H9 (cell line): ENCODE data around the gene BCAS3. TPM values are rescaled to one million over a fixed set of nuclear protein-coding genes. Genes with fewer than 3 reads are reported as not detected.

Experiments
- DNase-seq: peaks from one replicate; pipeline ENCODE4 v3.0.0-alpha.2; 2017
- H2AFZ ChIP-seq: one replicate; pipeline ENCODE4 v1.6.1; 2013; ENCODE audit warnings: mild to moderate bottlenecking, low read length, control low read depth, moderate library complexity
- H2AK5ac ChIP-seq: 2 replicates; pipeline ENCODE4 v1.6.1; 2013; ENCODE audit warnings: low read length, control low read depth, mixed read lengths; ENCODE audit not compliant: insufficient read length
- H2BK120ac ChIP-seq: one replicate; pipeline ENCODE4 v1.6.1; 2013; ENCODE audit warnings: low read depth, mild to moderate bottlenecking, low read length, control low read depth, inconsistent platforms; ENCODE audit not compliant: poor library complexity, severe bottlenecking
- H2BK12ac ChIP-seq: 2 replicates; pipeline ENCODE4 v1.6.1; 2013; ENCODE audit warnings: low read length, control low read depth, mixed read lengths, low read depth; ENCODE audit not compliant: insufficient read length
- H2BK15ac ChIP-seq: 2 replicates; pipeline ENCODE4 v1.6.1; 2013; ENCODE audit warnings: low read depth, low read length, control low read depth
- H2BK20ac ChIP-seq: one replicate; pipeline ENCODE4 v1.6.1; 2013; ENCODE audit warnings: low read depth, mild to moderate bottlenecking, low read length, control low read depth, inconsistent platforms; ENCODE audit not compliant: poor library complexity, severe bottlenecking
- H2BK5ac ChIP-seq: 2 replicates; pipeline ENCODE4 v1.6.1; 2013; ENCODE audit warnings: low read length, control low read depth, mixed read lengths; ENCODE audit not compliant: insufficient read length
- H3K14ac ChIP-seq: 2 replicates; pipeline ENCODE4 v1.6.1; 2013; ENCODE audit warnings: low read length, control low read depth; ENCODE audit not compliant: insufficient read depth
- H3K18ac ChIP-seq: 2 replicates; pipeline ENCODE4 v1.6.1; 2013; ENCODE audit warnings: low read depth, mild to moderate bottlenecking, mixed read lengths, low read length, control low read depth; ENCODE audit not compliant: insufficient read length
- H3K23ac ChIP-seq: 2 replicates; pipeline ENCODE4 v1.6.1; 2013; ENCODE audit warnings: low read length, control low read depth, mixed read lengths, low read depth; ENCODE audit not compliant: insufficient read length
- H3K23me2 ChIP-seq: 2 replicates; pipeline ENCODE4 v1.6.1; 2013; ENCODE audit warnings: low read depth, mild to moderate bottlenecking, mixed read lengths, low read length, control low read depth; ENCODE audit not compliant: insufficient read length, poor library complexity, severe bottlenecking
- H3K27ac ChIP-seq: 2 replicates; pipeline ENCODE4 v1.5.1; 2013; ENCODE audit warnings: low read length, control low read depth, mixed read lengths, low read depth; ENCODE audit not compliant: insufficient read length
- H3K27me3 ChIP-seq: 2 replicates; pipeline ENCODE4 v1.6.1; 2013; ENCODE audit warnings: low read length, control low read depth, inconsistent platforms; ENCODE audit not compliant: insufficient read depth
- H3K4ac ChIP-seq: 2 replicates; pipeline ENCODE4 v1.6.1; 2013; ENCODE audit warnings: low read depth, mild to moderate bottlenecking, control low read depth, inconsistent platforms, low read length, moderate library complexity
- H3K4me1 ChIP-seq: 2 replicates; pipeline ENCODE4 v1.6.1; 2013; ENCODE audit warnings: low read length, control low read depth, inconsistent platforms; ENCODE audit not compliant: insufficient read depth
- H3K4me2 ChIP-seq: 2 replicates; pipeline ENCODE4 v1.6.1; 2013; ENCODE audit warnings: low read length, control low read depth, mixed read lengths; ENCODE audit not compliant: insufficient read length, insufficient read depth
- H3K56ac ChIP-seq: 2 replicates; pipeline ENCODE4 v1.6.1; 2013; ENCODE audit warnings: low read depth, mild to moderate bottlenecking, mixed read lengths, low read length, control low read depth; ENCODE audit not compliant: insufficient read length
- H3K79me1 ChIP-seq: 2 replicates; pipeline ENCODE4 v1.6.1; 2013; ENCODE audit warnings: low read depth, mild to moderate bottlenecking, moderate library complexity, low read length, control low read depth, inconsistent platforms; ENCODE audit not compliant: insufficient read depth, poor library complexity, severe bottlenecking
- H3K79me2 ChIP-seq: 2 replicates; pipeline ENCODE4 v1.6.1; 2013; ENCODE audit warnings: low read length, control low read depth, inconsistent platforms; ENCODE audit not compliant: insufficient read depth
- H3K9ac ChIP-seq: 2 replicates; pipeline ENCODE4 v1.6.1; 2013; ENCODE audit warnings: low read length, control low read depth, mixed read lengths; ENCODE audit not compliant: insufficient read length; ENCODE audit errors: extremely low read depth
- H3K9me3 ChIP-seq: one replicate; pipeline ENCODE4 v1.6.1; 2013; ENCODE audit warnings: low read depth, low read length, inconsistent platforms; ENCODE audit not compliant: control insufficient read depth
- H3T11ph ChIP-seq: one replicate; pipeline ENCODE4 v1.6.1; 2013; ENCODE audit warnings: mild to moderate bottlenecking, low read length, control low read depth, inconsistent platforms
- H4K20me1 ChIP-seq: one replicate; pipeline ENCODE4 v1.6.1; 2013; ENCODE audit not compliant: control insufficient read depth, insufficient read length, insufficient read depth
- H4K5ac ChIP-seq: 2 replicates; pipeline ENCODE4 v1.6.1; 2013; ENCODE audit warnings: low read depth, mild to moderate bottlenecking, mixed read lengths, low read length, control low read depth; ENCODE audit not compliant: insufficient read length
- H4K8ac ChIP-seq: replicated peaks from 2 replicates; pipeline ENCODE4 v1.6.1; 2013; ENCODE audit warnings: low read length, control low read depth, mixed read lengths, low read depth; ENCODE audit not compliant: insufficient read length
- H4K91ac ChIP-seq: 2 replicates; pipeline ENCODE4 v1.6.1; 2013; ENCODE audit warnings: low read depth, mild to moderate bottlenecking, moderate library complexity, mixed read lengths, low read length, control low read depth; ENCODE audit not compliant: insufficient read length
- H3K27ac Mint-ChIP-seq, 3 experiments: 2 replicates in 2 of 3; 3 replicates in 1 of 3; pipeline ENCODE4 v1.8.0; 2020 to 2021; ENCODE audit warnings: mixed read lengths in 3 of 3, mild to moderate bottlenecking in 1 of 3, moderate library complexity in 1 of 3
- H3K27me3 Mint-ChIP-seq: 2 replicates; pipeline ENCODE4 v1.8.0; 2021; ENCODE audit warnings: low read depth, mild to moderate bottlenecking, moderate library complexity, mixed read lengths
- H3K36me3 Mint-ChIP-seq, 3 experiments: 2 replicates in 2 of 3; 3 replicates in 1 of 3; pipeline ENCODE4 v1.8.0; 2020 to 2021; ENCODE audit warnings: low read depth in 3 of 3, mixed read lengths in 3 of 3; ENCODE audit not compliant: insufficient read depth in 1 of 3
- H3K4me1 Mint-ChIP-seq, 2 experiments: 2 replicates each; pipeline ENCODE4 v1.8.0; 2020; ENCODE audit warnings: mixed read lengths in 2 of 2
- H3K4me3 Mint-ChIP-seq, 2 experiments: 2 replicates in 1 of 2; 3 replicates in 1 of 2; pipeline ENCODE4 v1.8.0; 2020 to 2021; ENCODE audit warnings: mild to moderate bottlenecking in 2 of 2, mixed read lengths in 2 of 2, moderate library complexity in 1 of 2
- H3K9me3 Mint-ChIP-seq, 2 experiments: 2 replicates in 1 of 2; 3 replicates in 1 of 2; pipeline ENCODE4 v1.8.0; 2020; ENCODE audit warnings: mild to moderate bottlenecking in 2 of 2, mixed read lengths in 2 of 2, moderate library complexity in 1 of 2
- WGBS: extraction: QIAGEN DNeasy Blood & Tissue Kit; methylation state at CpG from one replicate; pipeline ENCODE4 v1.1.7; 2013; ENCODE audit warnings: missing lambda C conversion rate, low lambda C conversion rate, mixed read lengths; ENCODE audit not compliant: insufficient read length; ENCODE audit errors: extremely low coverage; 5-methylcytosine and 5-hydroxymethylcytosine counted together
- total RNA-seq: library from RNA; stranded (reverse); gene quantifications from 2 replicates; pipeline ENCODE4 v1.2.1, GENCODE V29; 2021
- TF ChIP-seq, protein P1 (sequence below): fragments of 200-600 bp; sonication (generic); conservative IDR thresholded peaks from 3 replicates; pipeline ENCODE4 v1.8.0; 2021; ENCODE audit warnings: antibody characterized with exemption, mild to moderate bottlenecking

Gene BCAS3
- total RNA-seq, 1 experiment from 2014 or later, result 22.4 TPM

DNA sequence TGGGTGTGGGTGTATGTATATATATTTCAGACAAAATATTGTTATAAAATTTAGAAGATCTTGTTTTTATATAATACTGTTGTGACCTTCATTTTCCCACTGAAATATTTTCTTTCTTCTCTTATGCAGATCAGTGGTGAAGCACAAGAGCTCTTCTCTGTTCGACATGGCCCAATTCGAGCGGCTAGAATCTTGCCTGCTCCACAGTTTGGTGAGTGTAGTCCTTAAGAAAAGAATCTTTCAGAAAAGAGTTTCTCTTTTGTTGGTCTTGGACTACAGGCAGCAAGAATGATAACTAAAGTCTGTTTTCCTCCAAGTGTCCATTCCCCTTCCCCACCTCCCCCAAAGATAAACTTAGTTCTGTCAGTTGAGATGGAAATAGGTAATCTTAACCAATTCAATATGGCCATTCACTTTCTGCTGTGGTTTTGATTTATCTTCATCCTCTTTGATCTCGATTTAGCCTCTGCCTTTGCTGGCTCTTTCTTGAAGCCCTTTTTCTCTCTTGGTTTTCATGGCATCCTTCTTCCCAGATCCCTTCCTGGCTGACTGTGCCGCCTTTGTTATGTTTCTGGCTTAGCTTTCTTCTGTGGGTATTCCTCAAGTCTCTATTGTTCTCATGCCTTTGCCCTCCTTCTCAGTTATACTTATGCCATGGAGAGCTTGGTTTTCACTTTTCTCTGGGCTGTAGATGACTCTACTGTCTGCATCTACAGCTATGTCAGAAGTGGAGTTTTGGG, 69.6 kb downstream of the BCAS3 start:
- peak; percentile 63 for DNase-seq

More for the DNA sequence above, 69.6 kb downstream of the BCAS3 start:
- no peak overlapping the region for H2BK20ac ChIP-seq
- no peak overlapping the region for H3K14ac ChIP-seq
- no peak overlapping the region for H4K8ac ChIP-seq
- Mint-ChIP-seq H3K27me3 (no peaks in the 10 kb centered on the region), H3K36me3 (peaks cover 3 to 6% (median 3%) of the 10 kb centered on the region in 3 experiments; a peak in 4 of 7 replicates), H3K4me1 (peaks cover 35% of the 10 kb centered on the region in 2 experiments), H3K9me3 (peaks cover 0 to 6% of the 10 kb centered on the region in 2 experiments; a peak in 3 of 5 replicates), H3K4me3 (peak overlapping the region; percentile 0 to 55; a peak in 4 of 5 replicates), H3K27ac (peak overlapping the region; percentile 3 to 89 (median 32))
- H2BK5ac ChIP-seq, result no peak overlapping the region
- no peak overlapping the region for H3K4me2 ChIP-seq
- no peaks in the 10 kb centered on the region for H3K27me3 ChIP-seq
- H3K27ac ChIP-seq, result peak overlapping the region; percentile 24
- H3T11ph ChIP-seq, result no peak overlapping the region
- no peak overlapping the region for H2BK120ac ChIP-seq
- H4K20me1 ChIP-seq, result no peaks in the 10 kb centered on the region
- H2BK12ac ChIP-seq, result no peak overlapping the region
- H3K18ac ChIP-seq, result no peak overlapping the region
- no peaks in the 10 kb centered on the region for H3K23me2 ChIP-seq
- H3K79me1 ChIP-seq, result no peaks in the 10 kb centered on the region
- peaks cover 2% of the 10 kb centered on the region; the same call in 1 of the 2 replicates for H3K4me1 ChIP-seq
- no peak overlapping the region for H3K4ac ChIP-seq
- H3K79me2 ChIP-seq, result no peaks in the 10 kb centered on the region
- no peak overlapping the region for H2AK5ac ChIP-seq
- no peak overlapping the region for H4K5ac ChIP-seq
- no peak overlapping the region for H3K23ac ChIP-seq
- TF ChIP-seq, protein P1, sequence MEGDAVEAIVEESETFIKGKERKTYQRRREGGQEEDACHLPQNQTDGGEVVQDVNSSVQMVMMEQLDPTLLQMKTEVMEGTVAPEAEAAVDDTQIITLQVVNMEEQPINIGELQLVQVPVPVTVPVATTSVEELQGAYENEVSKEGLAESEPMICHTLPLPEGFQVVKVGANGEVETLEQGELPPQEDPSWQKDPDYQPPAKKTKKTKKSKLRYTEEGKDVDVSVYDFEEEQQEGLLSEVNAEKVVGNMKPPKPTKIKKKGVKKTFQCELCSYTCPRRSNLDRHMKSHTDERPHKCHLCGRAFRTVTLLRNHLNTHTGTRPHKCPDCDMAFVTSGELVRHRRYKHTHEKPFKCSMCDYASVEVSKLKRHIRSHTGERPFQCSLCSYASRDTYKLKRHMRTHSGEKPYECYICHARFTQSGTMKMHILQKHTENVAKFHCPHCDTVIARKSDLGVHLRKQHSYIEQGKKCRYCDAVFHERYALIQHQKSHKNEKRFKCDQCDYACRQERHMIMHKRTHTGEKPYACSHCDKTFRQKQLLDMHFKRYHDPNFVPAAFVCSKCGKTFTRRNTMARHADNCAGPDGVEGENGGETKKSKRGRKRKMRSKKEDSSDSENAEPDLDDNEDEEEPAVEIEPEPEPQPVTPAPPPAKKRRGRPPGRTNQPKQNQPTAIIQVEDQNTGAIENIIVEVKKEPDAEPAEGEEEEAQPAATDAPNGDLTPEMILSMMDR, result no peak
- H4K91ac ChIP-seq, result no peak overlapping the region
- no peak overlapping the region for H2AFZ ChIP-seq
- no peaks in the 10 kb centered on the region for H3K9me3 ChIP-seq
- H3K9ac ChIP-seq, result no peak overlapping the region
- WGBS, result no CpG with 5 or more reads among the region's 5 CpGs
- no peak overlapping the region for H3K56ac ChIP-seq
- H2BK15ac ChIP-seq, result no peak overlapping the region
